SHP77 (cell line): ENCODE measurements around the gene CAMTA2.

Experiments
- DNase-seq, 2 experiments: peaks; one replicate each; lab custom pipeline; 2025; lab: John Stamatoyannopoulos, UW

Gene CAMTA2

DNA sequence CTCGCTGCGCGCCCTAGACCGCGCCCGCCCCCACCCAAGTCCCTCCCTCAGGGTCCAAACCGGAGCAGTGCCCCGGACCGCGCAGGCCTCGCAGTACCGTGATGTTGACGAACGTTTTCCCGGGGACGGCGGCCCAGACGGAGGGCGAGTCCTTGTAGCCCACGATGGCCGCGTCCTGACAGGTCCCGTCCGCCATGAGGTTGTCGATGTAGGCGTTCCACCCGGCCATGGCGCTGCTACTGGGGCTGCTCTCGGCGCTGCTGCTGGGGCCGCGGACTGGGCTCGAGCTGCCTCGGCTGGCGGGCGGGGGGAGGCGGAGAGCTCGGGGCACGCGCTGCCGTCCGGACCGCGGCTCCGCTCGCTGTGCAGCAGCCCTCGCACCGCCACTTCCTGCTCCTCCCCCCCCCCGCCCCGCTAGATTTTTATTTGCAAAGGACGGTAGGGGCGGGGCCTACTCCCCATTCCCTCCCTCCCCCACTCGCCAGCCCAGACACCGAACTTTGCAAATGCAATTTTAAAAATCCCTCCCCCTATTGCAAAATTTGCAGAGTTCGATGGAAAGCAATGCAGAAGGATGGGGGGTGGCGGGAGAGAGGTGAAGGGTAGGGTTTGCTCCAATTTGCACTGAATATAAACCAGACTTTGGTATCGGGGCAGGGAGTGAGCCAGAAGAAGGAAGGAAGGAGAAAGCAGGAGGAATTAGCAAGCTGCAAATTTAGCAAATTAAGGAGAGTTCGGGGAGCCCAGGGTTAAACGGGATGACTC, 39.1 kb downstream of the CAMTA2 start, which contains the start of gene PFN1:
PFN1 (minus strand) TSS at position 365 of the 765 bp plus-strand sequence; CDS start at position 229, 136 bp downstream.
- DNase-seq: peak; percentile 83 to 86

DNA sequence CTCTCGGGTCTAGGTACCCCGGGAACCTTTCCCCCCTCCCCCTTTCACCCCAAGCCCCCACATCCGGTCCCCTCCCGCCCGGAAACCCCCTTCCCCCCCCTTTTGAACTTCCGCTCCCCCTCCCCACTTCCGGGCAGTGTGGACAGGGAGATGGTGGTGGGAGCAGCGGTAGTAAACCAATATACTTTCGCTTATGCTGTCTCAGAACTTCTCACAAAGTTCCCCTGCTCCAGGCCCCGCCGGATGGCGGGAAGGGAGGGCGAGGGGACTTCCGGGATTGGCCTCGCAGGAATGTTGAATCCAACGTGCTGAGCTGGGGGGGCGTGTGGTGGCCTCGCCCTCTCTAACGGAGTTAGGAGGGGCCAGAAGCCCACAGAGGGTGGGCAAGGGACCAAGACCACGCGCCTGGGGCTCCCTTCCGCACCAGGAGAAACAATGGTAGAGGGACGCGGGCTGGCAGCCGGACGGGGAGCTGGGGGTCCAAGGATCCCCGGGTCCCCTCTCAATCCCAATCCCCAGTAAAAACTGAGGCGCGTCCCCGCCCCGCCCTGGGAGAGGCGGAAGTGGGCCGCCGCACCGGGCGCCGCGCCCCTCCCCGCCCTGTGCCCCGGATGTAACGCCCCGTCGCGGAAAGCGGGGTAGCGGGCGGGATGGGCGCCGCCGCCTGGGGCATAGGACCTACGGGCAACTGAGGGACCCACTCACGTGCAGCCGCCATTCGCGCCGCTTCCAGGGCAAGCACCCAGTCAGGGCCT, 39.9 kb downstream of the CAMTA2 start:
- peak; percentile 26 to 47 for DNase-seq

DNA sequence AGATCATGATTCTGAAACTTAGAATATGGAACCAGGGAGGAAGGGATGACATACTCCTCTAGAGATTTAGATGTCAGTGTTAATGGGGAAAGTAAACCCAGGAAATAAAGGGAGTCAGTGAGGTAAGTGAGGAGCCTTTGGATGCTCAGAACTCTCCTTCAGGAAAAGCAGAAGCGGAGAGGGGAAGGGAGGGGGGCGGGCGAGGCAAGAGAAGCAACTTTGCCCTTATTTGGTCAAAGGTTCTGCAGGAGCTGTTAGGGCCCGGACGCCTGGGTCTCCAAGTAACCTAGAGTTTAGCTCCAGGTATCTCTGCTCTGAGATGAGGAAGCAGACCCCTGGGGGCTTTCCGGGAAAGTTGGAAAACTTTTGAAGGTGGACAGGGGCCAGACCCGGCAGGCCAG, 40.5 kb downstream of the CAMTA2 start:
- DNase-seq: no peak

DNA sequence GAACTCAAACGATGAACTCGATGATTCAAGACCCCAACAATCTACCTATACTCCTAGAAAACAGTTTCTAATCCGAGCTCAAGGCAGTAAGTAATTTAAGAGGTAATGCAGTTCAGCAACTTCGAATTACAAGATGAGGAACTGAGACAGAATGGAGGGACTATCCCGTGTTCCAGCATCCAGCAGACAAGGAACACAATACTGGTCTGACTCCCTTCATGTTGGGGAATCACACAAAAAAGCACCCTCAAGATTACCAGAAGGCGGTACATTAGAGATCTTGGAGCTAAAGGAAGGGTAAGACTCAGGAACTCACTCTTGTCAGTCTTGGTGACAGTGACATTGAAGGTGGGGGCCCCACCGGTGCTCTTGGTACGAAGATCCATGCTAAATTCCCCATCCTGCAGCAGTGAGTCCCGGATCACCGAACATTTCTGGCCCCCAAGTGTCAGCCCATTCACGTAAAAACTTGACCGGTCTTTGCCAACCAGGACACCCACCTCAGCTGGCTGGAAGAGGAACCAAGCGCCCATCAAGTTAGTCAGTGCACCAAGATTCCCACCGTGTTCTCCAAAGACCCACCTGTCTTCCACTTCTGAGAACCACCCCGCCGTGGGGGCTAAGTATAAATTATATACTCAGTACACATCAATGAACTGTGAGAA, 41.0 kb downstream of the CAMTA2 start:
- DNase-seq: no peak

DNA sequence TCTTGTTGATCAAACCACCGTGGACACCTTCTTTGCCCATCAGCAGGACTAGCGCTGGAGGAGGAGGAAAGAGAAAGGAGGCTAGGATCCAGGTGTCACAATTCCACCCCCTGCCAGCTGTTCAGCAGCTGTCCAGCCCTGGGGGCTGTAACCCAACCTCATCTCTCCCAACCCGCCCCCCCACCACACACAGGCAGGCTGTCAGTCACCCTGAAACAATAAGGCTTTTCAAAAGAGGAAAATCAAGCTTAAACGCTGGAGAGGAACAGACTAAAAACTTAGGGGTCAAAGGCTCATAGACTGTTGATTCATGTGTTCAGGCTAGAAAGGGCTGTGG, 41.6 kb downstream of the CAMTA2 start:
- DNase-seq: no peak

DNA sequence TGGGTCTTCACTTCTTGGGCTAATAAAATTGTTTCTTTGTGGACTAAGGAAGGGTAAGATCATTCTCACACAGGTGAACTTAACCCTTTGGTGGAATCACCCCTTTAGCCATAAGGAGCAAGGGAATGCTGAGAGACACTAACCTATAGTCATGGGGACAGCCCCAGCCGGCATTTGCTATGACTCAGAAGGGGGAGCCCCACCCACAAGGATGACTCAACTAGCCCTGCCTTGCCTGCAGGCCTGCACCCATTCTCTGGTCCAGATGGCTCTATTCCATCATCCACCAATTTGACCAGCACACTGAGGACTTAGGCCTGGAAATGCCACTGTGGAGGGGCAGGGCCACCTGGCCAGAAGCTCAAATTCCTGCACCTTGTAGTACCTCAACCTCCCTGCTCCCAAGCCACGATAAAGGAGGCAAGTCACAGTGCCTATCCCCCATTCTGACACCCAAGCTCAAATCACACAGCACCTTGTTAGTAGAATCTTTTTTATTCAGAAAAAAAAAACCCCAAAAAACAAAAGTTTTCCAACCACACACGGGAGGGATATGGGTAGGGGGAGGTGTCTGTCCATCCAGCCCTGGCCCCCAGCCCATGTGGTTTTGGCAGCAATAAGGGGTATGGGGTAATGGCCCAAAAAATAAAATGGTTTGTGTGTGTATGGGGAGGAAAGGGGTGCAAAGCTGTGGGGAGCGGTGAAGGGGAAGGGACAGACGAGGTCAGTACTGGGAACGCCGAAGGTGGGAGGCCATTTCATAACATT, 42.1 kb downstream of the CAMTA2 start:
- peak in 1 of 2 experiments; percentile 38 for DNase-seq

DNA sequence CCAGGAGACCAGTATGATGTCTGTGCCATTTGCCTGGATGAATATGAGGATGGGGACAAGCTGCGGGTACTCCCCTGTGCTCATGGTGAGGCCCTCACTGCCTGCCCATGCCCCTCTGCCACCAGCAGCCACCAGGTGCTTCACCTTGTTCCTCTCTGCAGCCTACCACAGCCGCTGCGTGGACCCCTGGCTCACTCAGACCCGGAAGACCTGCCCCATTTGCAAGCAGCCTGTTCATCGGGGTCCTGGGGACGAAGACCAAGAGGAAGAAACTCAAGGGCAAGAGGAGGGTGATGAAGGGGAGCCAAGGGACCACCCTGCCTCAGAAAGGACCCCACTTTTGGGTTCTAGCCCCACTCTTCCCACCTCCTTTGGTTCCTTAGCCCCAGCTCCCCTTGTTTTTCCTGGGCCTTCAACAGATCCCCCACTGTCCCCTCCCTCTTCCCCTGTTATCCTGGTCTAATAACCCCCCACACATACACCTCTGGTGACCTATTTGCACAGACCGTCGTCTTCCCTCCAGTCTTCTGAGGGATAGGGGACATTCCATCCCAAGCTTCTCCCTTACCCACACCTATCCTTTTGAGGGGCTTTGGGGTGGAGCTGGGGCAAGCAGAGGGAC, 42.8 kb downstream of the CAMTA2 start:
- DNase-seq: no peak

DNA sequence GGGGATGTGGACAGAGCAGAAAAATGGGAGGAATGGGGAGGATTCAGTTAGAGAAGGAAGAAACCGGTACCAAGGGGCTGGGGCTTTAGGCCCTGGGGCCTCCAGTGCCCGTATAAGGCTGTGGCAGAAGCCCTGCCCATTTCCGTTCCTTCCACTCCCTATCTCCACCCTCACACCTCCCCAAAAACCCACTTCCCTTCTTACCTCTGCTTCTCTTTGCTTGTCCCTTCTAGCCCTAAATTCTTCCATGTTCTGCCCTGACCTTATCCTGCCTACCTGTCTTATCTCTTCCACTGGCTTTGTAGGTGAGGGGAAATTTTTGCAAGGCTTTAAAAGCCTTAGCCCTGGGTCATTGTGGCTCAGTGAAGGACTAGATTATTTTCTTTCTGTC, 43.3 kb downstream of the CAMTA2 start:
- DNase-seq: no peak

DNA sequence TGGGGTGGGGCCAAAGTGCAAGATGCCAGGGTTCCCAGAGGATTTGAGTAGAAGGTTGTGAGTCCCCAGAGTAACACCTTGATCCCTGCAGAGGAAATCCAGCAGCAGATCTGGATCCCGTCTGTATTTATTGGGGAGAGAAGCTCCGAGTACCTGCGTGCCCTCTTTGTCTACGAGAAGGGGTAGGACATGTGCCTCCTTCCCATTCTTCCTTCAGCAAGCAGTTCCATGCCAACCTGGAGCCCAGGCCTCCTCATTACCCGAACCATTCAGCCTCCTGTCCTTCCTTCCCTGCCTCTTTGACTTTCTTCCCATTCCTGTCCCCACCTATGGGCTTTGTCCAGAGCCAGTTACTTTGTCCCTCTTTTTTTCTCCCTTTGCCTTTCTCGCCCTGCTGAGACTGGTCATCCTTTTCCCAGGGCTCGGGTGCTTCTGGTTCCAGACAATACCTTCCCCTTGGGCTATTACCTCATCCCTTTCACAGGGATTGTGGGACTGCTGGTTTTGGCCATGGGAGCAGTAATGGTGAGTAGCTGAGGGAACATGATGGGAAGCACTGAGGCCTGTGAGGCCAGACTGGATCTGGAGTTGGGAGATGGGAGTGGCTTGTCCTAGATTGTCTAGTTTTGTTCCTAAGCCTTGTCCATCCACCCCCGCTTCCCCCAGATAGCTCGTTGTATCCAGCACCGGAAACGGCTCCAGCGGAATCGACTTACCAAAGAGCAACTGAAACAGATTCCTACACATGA, 44.5 kb downstream of the CAMTA2 start:
- DNase-seq: no peak

DNA sequence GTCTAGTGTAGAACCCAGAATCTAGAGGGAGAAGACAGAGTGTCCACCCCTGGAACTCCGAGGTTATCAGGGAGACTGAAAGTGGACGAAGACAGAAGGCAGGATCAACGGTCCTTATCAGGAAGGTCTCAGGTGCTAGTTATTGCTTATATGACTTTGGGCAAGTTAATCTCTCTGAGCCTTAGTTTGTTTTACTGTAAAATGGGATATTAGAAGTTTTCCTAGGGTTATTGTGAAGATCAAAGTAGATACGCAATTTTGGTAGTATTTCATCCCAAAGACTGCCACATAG, 46.2 kb downstream of the CAMTA2 start:
- no peak for DNase-seq

DNA sequence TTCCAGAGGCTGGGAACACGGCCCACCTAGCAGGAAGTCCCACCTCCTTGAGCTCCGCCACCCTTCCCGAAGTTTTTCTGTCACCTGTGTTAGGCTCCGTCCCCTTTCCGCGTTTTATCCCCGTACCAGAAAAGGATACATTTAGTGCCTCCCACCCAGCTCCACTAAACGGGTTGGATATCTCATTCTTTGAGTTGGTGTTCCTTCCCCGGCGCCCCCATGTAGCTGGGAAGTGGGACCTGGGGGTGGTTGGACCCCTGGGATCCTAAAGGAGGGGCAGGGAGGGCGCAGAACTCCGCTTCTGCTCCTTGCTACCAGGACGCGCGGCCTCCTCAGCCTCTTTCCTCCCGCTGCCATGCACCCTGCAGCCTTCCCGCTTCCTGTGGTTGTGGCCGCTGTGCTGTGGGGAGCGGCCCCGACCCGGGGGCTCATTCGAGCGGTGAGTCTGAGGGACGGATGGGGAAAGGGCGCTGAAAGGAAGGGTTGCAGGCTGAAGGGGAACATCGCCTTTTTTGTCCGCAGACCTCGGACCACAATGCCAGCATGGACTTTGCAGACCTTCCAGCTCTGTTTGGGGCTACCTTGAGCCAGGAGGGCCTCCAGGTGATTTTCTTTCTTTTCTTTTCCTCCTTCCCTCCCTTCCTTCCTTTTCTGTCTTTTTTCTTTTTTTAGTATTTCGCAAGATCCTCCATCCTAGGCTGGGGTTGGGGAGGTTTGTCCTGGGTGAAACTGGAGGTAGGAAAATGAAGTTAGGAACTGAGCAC, 46.7 kb downstream of the CAMTA2 start:
- DNase-seq: peak; percentile 90 to 95

DNA sequence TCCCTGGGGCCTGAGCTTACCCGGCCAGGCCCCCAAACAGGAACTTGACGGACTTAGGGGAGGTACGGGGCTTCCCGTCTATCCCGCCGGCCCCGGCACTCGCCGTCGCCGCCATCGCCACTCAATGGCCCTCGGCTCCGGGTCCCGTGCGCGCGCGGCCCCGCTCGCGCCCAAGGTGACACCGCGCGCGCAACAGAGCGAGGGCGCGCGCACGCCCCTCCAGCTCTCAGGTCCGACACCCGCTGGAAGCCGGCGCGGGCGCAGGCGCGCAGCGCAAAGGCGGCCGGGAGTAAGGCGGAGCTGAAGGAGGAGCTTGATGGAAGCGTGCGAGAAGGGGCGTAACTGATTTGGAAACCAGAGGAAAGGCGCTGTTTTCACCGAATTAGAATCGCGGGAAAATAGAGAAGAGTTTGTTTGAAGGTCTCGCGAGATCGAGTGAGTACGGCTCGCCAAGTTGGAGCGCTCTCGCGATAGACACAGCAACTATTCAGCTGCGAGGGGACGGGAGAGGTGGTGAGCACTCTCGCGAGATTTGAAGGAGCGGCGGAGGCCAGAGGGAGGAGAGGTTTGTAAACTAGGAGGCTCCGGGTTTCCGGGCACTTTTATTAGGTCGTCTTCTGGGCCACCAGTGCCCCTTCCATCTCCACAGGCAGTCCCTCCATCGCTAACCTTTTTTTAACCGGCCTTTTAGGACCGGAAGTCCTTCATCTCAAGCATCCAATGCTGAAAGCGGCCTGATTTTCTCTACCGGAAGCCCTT, 47.5 kb downstream of the CAMTA2 start, which contains the start of the genes RNF167 and SLC25A11:
RNF167 (plus strand) TSS at position 473 of the 759 bp plus-strand sequence. CDS start 642 bp downstream, outside the sequence.
SLC25A11 (minus strand) TSS at position 251 of the 759 bp plus-strand sequence; CDS start at position 115, 136 bp downstream.
- DNase-seq: peak; percentile 100

DNA sequence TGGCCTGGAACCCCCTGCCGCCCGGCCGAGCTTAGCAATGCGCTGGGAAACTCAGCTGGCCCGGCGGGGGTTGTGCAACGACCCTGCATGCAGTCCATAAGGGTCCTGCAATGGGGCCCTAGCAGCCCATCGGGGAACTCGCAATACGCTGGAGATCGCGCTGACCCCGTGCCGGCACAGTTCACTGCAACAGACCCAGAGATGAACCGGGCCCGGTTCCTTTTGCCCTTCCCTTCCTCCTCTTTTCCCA, 48.0 kb downstream of the CAMTA2 start:
- DNase-seq: no peak

DNA sequence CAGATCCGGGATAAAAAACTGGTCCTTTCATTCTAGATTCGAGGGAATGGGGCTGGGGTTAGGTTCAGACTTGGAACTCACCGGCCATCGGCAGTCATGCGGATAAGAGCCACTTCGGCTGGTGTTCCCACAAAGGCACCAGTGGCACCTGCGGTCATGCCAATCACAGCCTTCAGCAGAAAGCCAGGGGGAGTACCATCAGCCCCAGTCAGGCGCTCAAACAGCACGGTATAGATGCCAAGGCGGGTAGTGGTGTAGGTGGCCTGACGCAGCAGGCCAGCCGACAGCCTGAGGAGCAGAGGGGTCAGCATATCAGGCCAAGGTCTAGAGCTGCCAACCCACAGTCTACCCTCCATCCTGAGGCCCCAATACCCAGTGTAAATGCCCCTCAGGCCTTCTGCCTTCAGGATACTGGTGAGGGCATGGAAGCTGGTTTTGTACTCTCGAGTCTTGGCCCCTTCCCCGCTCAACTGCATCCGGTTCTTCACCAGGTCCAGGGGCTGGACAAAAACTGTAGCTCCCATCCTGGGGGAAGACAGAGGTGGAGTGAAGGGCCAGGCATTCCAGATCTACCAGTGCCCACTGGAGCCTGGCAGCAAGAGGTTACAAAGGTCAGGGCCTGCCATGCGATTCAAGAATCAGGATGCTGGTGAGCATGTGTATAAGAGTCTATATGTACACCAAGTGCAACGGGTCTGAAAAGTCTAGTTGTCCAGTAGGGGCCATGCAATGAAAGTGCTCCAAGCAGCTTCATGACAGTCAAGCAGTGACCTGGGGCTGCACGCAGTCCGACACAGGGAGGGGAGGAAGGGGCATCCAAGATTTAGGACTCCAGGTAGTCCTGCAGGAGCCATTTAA, 48.6 kb downstream of the CAMTA2 start:
- no peak for DNase-seq

DNA sequence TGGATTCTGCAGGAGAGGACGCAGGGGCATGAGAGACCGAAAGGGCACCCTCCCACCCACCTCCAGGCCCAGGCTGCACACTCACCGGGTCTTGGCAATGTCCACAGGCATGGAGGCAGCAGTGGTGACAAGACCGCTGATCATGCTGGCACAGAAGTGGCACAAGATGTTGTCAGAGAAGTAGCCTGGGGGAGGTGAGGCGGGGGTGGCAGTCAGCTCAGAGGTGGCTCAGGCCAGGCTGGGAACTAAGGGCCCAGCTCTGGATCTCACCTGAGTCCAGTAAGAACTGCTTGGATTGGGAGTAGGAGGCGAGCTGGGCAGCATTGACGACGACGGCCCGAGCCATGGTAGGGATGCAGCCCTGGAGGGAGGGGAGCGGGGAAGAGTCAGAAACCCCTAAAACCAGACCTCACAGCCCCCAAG, 49.4 kb downstream of the CAMTA2 start:
- DNase-seq: no peak

DNA sequence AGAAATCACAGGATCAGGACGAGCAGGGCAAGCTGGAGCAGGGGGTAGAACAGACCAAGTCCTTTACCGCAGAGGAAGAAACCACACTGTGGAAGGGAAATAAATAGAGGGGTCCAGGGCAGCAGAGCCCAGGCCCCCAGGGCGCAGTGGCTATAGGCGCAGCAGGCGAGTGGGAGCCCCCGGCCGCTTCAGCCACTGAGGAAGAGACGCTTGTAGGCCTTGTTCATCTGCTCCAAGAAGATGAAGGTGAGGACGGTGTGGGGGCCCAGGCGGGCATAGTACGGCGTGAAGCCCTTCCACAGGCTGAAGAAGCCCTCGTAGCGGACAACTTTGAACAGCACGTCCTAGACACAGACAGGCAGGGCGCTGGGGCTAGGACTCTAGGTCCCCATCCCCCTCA, 49.9 kb downstream of the CAMTA2 start:
- DNase-seq: no peak

DNA sequence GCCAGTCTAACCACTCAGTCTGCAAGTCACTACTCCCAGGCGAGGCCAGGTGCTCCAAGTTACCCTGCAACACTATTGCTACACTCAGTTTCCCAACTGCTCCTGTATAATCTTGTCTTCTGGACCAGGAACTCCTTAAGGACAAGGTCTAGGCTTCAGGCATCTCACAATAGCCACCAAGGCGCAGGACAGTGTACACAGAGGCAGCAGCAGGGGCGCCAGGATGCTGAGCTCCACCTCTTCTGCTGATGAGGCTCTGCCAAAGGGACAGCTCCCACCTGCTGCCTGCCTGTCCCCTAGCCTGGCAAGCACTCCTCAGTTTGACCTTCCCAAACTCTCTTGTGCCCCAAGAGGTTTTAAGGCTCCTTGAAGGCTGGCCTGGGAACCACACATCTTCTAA, 51.0 kb downstream of the CAMTA2 start:
- DNase-seq: no peak

DNA sequence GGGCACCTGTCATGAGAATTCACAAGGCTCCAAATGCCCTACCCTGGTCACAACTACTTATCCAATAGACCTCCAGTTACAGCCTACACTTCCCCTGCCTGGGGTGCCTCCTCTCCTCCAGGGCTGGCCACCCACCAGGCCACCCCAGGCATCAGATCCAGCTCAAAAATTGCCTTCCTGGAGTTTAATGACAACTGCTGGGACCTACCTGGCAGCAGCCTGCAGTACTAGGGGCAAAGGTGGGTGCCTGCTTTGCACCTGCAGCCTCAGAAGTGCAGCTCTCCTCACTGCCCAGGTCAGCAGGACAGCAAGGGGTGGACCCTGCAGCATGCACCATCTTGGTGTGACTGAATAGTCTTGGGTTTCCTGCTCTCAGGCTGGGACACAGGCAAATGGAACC, 51.8 kb downstream of the CAMTA2 start:
- no peak for DNase-seq
